Measurements from ENCODE around the gene HAUS8. TPM values are rescaled to one million over a fixed set of nuclear protein-coding genes. Genes with fewer than 3 reads are reported as not detected.

The HAUS8 gene, protein sequence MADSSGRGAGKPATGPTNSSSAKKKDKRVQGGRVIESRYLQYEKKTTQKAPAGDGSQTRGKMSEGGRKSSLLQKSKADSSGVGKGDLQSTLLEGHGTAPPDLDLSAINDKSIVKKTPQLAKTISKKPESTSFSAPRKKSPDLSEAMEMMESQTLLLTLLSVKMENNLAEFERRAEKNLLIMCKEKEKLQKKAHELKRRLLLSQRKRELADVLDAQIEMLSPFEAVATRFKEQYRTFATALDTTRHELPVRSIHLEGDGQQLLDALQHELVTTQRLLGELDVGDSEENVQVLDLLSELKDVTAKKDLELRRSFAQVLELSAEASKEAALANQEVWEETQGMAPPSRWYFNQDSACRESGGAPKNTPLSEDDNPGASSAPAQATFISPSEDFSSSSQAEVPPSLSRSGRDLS
- total RNA-seq: 2.5 TPM

DNA sequence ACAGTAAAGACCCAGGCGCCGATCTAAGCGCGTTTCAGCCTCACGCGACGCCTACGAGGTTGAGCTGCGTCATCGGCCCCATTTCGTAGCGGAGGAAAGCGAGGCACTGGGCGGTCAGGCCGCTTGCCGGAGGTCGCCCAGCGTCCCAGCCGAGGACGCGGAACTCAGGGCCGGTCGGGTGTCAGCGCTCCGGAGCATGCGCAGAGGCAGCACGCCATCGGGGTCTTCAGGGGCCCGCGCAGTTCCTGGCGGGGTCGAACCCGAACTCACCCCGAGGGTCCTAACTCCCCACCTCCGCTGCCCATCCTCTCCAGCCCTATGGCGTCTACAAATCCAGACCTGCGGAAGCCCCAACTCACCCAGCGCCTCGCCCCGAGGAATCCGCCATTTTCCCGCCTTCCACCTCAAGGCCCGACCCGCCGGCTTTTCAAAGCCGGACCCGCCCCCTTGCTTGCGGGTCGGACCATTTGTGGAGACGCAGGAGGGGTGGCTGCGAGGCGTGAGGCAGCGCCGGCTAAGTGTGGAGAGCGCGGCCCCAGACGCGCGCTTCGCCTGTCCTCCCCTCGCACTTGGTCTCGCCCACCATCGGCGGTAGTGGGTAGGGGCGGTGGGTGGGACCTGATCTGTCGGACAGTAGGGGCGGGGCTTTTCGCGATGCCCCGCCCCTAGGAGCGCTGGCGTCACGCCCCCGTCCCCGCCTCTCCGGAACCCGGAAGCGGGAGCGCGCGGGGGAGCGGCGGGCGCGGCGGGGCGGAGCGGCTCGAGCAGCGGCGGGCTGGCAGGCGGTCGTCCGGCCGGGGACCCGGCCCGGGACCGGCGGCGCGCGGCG lies at the start of gene HAUS8, which contains the start of gene MYO9B:
Gene HAUS8, minus strand, starts transcription at position 418 of the 829 bp plus-strand sequence. Its CDS starts 30 bp downstream, at position 388.
Gene MYO9B, plus strand, starts transcription at position 743 of the 829 bp plus-strand sequence. CDS start 25,941 bp downstream, outside the sequence.

DNA sequence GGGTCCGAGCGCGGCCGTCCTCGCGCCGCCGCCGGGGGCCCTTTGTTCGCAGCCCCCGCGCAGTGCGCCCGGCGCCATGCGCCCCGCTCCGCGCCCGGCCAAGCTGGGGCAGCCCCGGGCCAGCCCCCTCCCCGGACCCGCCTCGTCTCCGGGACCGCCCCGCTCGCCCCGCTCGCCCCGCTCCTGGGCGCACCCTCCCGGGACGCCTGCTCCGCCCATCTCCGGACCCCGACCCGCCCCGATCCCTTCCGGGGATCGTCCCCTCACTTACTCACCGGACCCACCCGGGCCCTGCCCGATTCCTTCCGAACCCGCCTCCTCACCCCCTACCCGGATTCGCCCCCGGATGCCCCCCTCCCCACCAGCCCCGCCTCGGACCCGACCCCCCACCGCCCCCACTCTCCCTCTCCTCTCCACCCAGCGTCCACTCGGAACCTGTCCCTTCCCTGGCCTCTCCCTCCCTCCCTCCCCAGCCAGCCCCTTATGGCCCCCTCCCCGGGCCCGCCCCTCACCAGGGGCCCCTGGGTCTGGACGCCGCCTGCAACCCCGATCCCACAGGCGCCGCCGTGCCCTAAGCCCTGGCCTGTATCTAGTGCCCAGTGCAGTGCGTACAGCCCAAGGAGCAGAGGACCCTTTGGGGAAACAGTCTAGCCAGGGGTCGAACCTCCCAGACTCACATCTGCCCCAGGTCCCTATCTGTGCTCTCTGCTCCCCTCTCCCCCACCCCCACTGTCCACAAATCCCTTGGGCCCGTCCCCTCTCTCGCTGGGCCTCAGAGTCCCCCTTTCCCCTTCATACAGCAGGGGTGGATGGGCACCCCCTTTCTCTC lies 48.3 kb downstream of the HAUS8 start, which contains the start of gene CPAMD8:
Gene CPAMD8, minus strand, starts transcription at position 105 of the 829 bp plus-strand sequence. CDS start 168 bp downstream, outside the sequence.

Other genes starting within 250 kb of the HAUS8 start
- gene SIN3B, start 246.1 kb downstream of the HAUS8 start, total RNA-seq: 81.7 TPM
- gene F2RL3, start 186.5 kb downstream of the HAUS8 start, total RNA-seq: not detected
- gene CPAMD8, start 48.6 kb downstream of the HAUS8 start, total RNA-seq: 8.1 TPM
- gene MYO9B, start 325 bp upstream of the HAUS8 start, total RNA-seq: 86.1 TPM
- 19.4 TPM for gene USE1, start 139.9 kb upstream of the HAUS8 start, total RNA-seq
- 0.94 TPM for gene OCEL1, start 150.8 kb upstream of the HAUS8 start, total RNA-seq
- 7.8 TPM for gene NR2F6, start 170.5 kb upstream of the HAUS8 start, total RNA-seq
- gene USHBP1, start 189.3 kb upstream of the HAUS8 start, total RNA-seq: 1.3 TPM
- 61.3 TPM for gene BABAM1, start 192.0 kb upstream of the HAUS8 start, total RNA-seq
- gene ANKLE1, start 206.4 kb upstream of the HAUS8 start, total RNA-seq: 1.3 TPM
- gene ABHD8, start 228.0 kb upstream of the HAUS8 start, total RNA-seq: 19.7 TPM
- gene MRPL34, start 230.4 kb upstream of the HAUS8 start, total RNA-seq: 8.1 TPM
- 9.1 TPM for gene DDA1, start 234.1 kb upstream of the HAUS8 start, total RNA-seq

Measured in parietal lobe (tissue), 1 donor.